Upper lobe of left lung (tissue), 4 donors: ENCODE results near the gene MEGF11.

Experiments
- EP300 ChIP-seq, 4 donors: sonication (generic); formaldehyde crosslinking; IDR thresholded peaks; one replicate each; pipeline ENCODE4 v1.5.1; 2017; ENCODE audit warnings: antibody characterized with exemption in 4 of 4, control low read depth in 2 of 4
- POLR2A ChIP-seq, 4 donors: fragments of 450-650 bp; IDR thresholded peaks; one replicate each; pipeline ENCODE4 v1.5.1; 2016 to 2017; ENCODE audit warnings: antibody characterized with exemption in 4 of 4, mild to moderate bottlenecking in 2 of 4
- TF ChIP-seq, protein P1 (sequence below), 6 experiments: fragments of 450-650 bp in 4 of 6; fragments of 200-600 bp in 2 of 6; sonication (generic) in 2 of 6; IDR thresholded peaks; one replicate each; pipeline ENCODE4 v1.5.1; 2016 to 2019; ENCODE audit warnings: antibody characterized with exemption in 6 of 6

DNA sequence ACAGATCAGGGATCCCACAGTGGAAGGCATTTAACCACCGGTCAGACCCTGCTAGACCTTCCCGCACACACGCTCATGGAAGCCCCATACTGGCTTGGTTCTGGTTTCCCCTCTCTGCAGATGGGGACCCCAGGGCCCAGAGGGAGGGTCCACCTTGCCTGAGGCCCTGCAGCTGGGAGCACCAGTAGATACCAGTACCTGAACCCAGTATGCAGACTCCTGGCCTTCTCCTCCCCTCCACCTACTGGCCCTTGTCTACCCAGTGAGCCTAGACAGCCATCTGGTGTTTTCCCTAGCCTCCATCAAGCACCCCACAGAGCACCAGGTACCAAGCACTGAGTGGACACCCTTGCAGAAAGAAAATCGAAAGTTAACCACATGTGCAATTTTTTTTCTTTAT, 65.1 kb downstream of the MEGF11 start:
- TF ChIP-seq EP300 (IDR thresholded peaks at IDR 0.05) (no peak), POLR2A (IDR thresholded peaks at IDR 0.05) (no peak)
- TF ChIP-seq, protein P1, sequence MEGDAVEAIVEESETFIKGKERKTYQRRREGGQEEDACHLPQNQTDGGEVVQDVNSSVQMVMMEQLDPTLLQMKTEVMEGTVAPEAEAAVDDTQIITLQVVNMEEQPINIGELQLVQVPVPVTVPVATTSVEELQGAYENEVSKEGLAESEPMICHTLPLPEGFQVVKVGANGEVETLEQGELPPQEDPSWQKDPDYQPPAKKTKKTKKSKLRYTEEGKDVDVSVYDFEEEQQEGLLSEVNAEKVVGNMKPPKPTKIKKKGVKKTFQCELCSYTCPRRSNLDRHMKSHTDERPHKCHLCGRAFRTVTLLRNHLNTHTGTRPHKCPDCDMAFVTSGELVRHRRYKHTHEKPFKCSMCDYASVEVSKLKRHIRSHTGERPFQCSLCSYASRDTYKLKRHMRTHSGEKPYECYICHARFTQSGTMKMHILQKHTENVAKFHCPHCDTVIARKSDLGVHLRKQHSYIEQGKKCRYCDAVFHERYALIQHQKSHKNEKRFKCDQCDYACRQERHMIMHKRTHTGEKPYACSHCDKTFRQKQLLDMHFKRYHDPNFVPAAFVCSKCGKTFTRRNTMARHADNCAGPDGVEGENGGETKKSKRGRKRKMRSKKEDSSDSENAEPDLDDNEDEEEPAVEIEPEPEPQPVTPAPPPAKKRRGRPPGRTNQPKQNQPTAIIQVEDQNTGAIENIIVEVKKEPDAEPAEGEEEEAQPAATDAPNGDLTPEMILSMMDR (IDR thresholded peaks at IDR 0.05) = no peak
